ENCODE measurements around the gene MOCS1.

MOCS1 gene

GRCh38 chr6:39958947-39959346, 24.7 kb upstream of the MOCS1 start:
- Histone ChIP-seq H3K4me1 (no peaks in the 10 kb centered on the region), H3K27me3 (ENCODE audit: control insufficient read depth, insufficient read depth, low read length) (no peaks in the 10 kb centered on the region), H2AFZ (no peak overlapping the region), H3K9me3 (ENCODE audit: control insufficient read depth, low read length) (no peaks in the 10 kb centered on the region), H3K4me3 (ENCODE audit: low read depth, low read length) (no peak overlapping the region), H3K79me2 (no peaks in the 10 kb centered on the region), H3K27ac (no peak overlapping the region), H3K4me2 (ENCODE audit: low read length) (no peak overlapping the region), H3K9ac (no peak overlapping the region), H3K36me3 (ENCODE audit: control insufficient read depth, insufficient read depth, low read length) (no peaks in the 10 kb centered on the region)
- TF ChIP-seq CTCF (IDR thresholded peaks at IDR 0.05): no peak

- no peaks in the 10 kb centered on the region for H3K9me3 ChIP-seq (ENCODE audit: control insufficient read depth, low read length)
Observed at GRCh38 chr6:39956936-39957335, 22.7 kb upstream of the MOCS1 start.

GRCh38 chr6:39953076-39953618, 18.9 kb upstream of the MOCS1 start:
- H3K27me3 ChIP-seq (ENCODE audit: control insufficient read depth, insufficient read depth, low read length): no peaks in the 10 kb centered on the region
- no peaks in the 10 kb centered on the region for H3K79me2 ChIP-seq
- no peak overlapping the region for H3K4me3 ChIP-seq (ENCODE audit: low read depth, low read length)
- H3K27ac ChIP-seq: no peak overlapping the region
- no peak overlapping the region for H3K4me2 ChIP-seq (ENCODE audit: low read length)
- no peak for TF ChIP-seq CTCF (IDR thresholded peaks at IDR 0.05)
- H3K9me3 ChIP-seq (ENCODE audit: control insufficient read depth, low read length): no peaks in the 10 kb centered on the region
- H3K36me3 ChIP-seq (ENCODE audit: control insufficient read depth, insufficient read depth, low read length): no peaks in the 10 kb centered on the region
- H3K4me1 ChIP-seq: peaks cover 5% of the 10 kb centered on the region
- H2AFZ ChIP-seq: no peak overlapping the region
- H3K9ac ChIP-seq: no peak overlapping the region

More at GRCh38 chr6:39956936-39957335, 22.7 kb upstream of the MOCS1 start:
- Histone ChIP-seq H3K27ac (no peak overlapping the region), H3K4me2 (ENCODE audit: low read length) (no peak overlapping the region), H3K36me3 (ENCODE audit: control insufficient read depth, insufficient read depth, low read length) (no peaks in the 10 kb centered on the region), H3K9ac (no peak overlapping the region), H3K4me1 (no peaks in the 10 kb centered on the region), H3K79me2 (no peaks in the 10 kb centered on the region), H2AFZ (no peak overlapping the region), H3K4me3 (ENCODE audit: low read depth, low read length) (no peak overlapping the region), H3K27me3 (ENCODE audit: control insufficient read depth, insufficient read depth, low read length) (no peaks in the 10 kb centered on the region)
- TF ChIP-seq CTCF (IDR thresholded peaks at IDR 0.05): no peak

- no peak for TF ChIP-seq CTCF (IDR thresholded peaks at IDR 0.05)
- no peaks in the 10 kb centered on the region for H3K27me3 ChIP-seq (ENCODE audit: control insufficient read depth, insufficient read depth, low read length)
- no peaks in the 10 kb centered on the region for H3K79me2 ChIP-seq
- H3K4me2 ChIP-seq (ENCODE audit: low read length): no peak overlapping the region
- no peak overlapping the region for H3K9ac ChIP-seq
- no peaks in the 10 kb centered on the region for H3K36me3 ChIP-seq (ENCODE audit: control insufficient read depth, insufficient read depth, low read length)
- H3K9me3 ChIP-seq (ENCODE audit: control insufficient read depth, low read length): no peaks in the 10 kb centered on the region
- no peak overlapping the region for H3K4me3 ChIP-seq (ENCODE audit: low read depth, low read length)
- H2AFZ ChIP-seq: no peak overlapping the region
- no peak overlapping the region for H3K27ac ChIP-seq
- H3K4me1 ChIP-seq: peaks cover 7% of the 10 kb centered on the region
Observed at GRCh38 chr6:39952167-39952566, 17.9 kb upstream of the MOCS1 start.

- H3K9me3 ChIP-seq (ENCODE audit: control insufficient read depth, low read length): no peaks in the 10 kb centered on the region
- no peaks in the 10 kb centered on the region for H3K79me2 ChIP-seq
- no peak overlapping the region for H2AFZ ChIP-seq
- H3K9ac ChIP-seq: no peak overlapping the region
- H3K4me3 ChIP-seq (ENCODE audit: low read depth, low read length): no peak overlapping the region
- no peak overlapping the region for H3K4me2 ChIP-seq (ENCODE audit: low read length)
- no peaks in the 10 kb centered on the region for H3K27me3 ChIP-seq (ENCODE audit: control insufficient read depth, insufficient read depth, low read length)
- H3K36me3 ChIP-seq (ENCODE audit: control insufficient read depth, insufficient read depth, low read length): no peaks in the 10 kb centered on the region
- H3K27ac ChIP-seq: no peak overlapping the region
- no peak for TF ChIP-seq CTCF (IDR thresholded peaks at IDR 0.05)
- peaks cover 7% of the 10 kb centered on the region for H3K4me1 ChIP-seq
Observed at GRCh38 chr6:39951716-39952115, 17.5 kb upstream of the MOCS1 start.
